Heart left ventricle (tissue), 13 donors: ENCODE data around the gene QPRT.

Source experiments
- CTCF ChIP-seq, 12 donors: fragments of 200-600 bp; sonication (generic) in 4 of 12; IDR thresholded peaks; one replicate each; pipeline versions ENCODE4 v1.5.0 to v1.8.0; 2018 to 2022; ENCODE audit warnings: antibody characterized with exemption in 12 of 12, mild to moderate bottlenecking in 5 of 12
- POLR2A ChIP-seq, 2 donors: fragments of 450-650 bp; IDR thresholded peaks; one replicate each; pipeline ENCODE4 v1.6.1; 2017; ENCODE audit warnings: antibody characterized with exemption in 2 of 2, mild to moderate bottlenecking in 2 of 2, moderate library complexity in 2 of 2
- donor health status: ischemic (EF 13 %, LVEDD 7.1; RV severe dilation, severe dysfunction).
- donor health status: DM: no; HTN: yes; CAD: no.
- donor health status: DM: no; HTN: no; CAD: no.
- donor health status: ischemic (EF 25% LVEDD 6.9; RV normal size, moderate dysfunction).
- donor health status: ischemic (EF 25% LVEDD 5.7; RV mildly dilated, moderate dysfunction).
- donor health status: ischemic (EF 35%, LVEDD 5.7; RV mildly dilated, moderate dysfunction).
- donor health status: nonischemic (EF 11% LVEDD 7.7; RV severe dilation, severe dysfunction).
- donor health status: DM: yes; HTN: yes; CAD: no.
- donor health status: PGD.
- donor health status: ischemic (EF 29% LVEDD 5.4; RV normal size, mild dysfunction).
- donor health status: nonischemic (EF 23%, LVEDD 6.1; RV moderate dilation, normal function).

- no peak for TF ChIP-seq CTCF (IDR thresholded peaks at IDR 0.05)
- no peak for TF ChIP-seq POLR2A (IDR thresholded peaks at IDR 0.05)
These were observed 23.3 kb downstream of the QPRT start for GRCh38 chr16:29702269-29702668.
